DND-41 (cell line): Measurements from ENCODE around the gene DTWD1.

Experiments
- EZH2 ChIP-seq: IDR thresholded peaks from 3 replicates; pipeline ENCODE4 v1.6.1; 2012; ENCODE audit warnings: borderline replicate concordance, low read depth, mild to moderate bottlenecking, moderate library complexity, low read length, inconsistent platforms; ENCODE audit not compliant: severe bottlenecking
- TF ChIP-seq, protein P1 (sequence below): IDR thresholded peaks from 2 replicates; pipeline ENCODE4 v1.5.1; 2012; ENCODE audit warnings: borderline replicate concordance, low read length, moderate library complexity, mild to moderate bottlenecking; ENCODE audit not compliant: poor library complexity, severe bottlenecking; ENCODE audit errors: extremely low read depth

DNA sequence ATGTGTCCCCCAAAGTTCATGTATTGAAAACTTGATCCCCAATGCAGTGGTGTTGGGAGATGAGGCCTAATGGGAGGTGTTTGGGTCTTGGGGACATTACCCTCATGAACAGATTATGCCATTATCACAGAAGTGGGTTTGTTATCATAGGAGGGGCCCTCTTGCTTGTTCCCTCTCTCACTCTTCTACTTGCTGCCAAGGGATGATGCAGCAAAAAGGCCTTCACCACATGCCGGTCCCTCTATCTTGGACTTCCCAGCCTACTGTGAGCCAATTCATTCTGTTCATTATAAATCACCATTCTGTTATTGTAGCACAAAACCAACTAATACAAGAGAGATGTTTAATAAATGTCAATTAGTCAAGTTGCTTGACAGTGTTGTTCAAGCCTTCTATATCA is 47.4 kb upstream of the DTWD1 start:
- TF ChIP-seq, protein P1, sequence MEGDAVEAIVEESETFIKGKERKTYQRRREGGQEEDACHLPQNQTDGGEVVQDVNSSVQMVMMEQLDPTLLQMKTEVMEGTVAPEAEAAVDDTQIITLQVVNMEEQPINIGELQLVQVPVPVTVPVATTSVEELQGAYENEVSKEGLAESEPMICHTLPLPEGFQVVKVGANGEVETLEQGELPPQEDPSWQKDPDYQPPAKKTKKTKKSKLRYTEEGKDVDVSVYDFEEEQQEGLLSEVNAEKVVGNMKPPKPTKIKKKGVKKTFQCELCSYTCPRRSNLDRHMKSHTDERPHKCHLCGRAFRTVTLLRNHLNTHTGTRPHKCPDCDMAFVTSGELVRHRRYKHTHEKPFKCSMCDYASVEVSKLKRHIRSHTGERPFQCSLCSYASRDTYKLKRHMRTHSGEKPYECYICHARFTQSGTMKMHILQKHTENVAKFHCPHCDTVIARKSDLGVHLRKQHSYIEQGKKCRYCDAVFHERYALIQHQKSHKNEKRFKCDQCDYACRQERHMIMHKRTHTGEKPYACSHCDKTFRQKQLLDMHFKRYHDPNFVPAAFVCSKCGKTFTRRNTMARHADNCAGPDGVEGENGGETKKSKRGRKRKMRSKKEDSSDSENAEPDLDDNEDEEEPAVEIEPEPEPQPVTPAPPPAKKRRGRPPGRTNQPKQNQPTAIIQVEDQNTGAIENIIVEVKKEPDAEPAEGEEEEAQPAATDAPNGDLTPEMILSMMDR = no peak
- TF ChIP-seq EZH2 = no peak
